Colon (tissue), 2 donors: ENCODE data around the gene NID1.

Experiments used
- FAIRE-seq: peaks from 2 replicates; lab custom pipeline; 2012; peaks lifted over from hg19 to GRCh38; lab: Jason Lieb, UNC
- donor health status: control.
- donor health status: control.

The NID1 gene

DNA sequence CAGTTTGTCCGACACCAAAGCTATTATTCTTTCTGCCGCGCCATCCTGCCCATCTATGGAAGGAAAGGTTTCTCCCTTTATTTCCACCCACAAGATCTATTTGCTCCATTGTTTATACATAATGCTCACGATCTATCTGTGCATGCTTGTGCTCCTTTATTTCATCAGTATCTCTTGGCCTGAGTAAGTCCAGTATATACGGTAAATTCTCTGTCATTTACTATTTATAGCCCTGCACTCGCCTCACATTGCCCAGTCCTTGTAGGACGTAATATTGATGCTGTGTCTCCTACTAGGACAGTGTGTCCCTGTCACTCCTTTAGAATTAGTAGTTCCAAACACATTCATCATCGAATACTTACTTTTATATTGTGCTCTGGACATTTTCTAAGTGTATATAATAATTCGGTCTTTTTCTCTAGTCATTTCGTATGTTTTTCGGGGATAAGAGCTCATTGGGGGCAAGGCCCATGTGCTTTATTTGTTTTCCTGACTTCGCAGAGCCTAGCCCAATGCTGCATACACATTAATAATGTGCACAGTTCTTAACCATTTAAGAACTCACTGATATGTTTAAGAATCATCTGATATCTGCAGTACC lies 3.1 kb upstream of the NID1 start:
- no peak for FAIRE-seq

DNA sequence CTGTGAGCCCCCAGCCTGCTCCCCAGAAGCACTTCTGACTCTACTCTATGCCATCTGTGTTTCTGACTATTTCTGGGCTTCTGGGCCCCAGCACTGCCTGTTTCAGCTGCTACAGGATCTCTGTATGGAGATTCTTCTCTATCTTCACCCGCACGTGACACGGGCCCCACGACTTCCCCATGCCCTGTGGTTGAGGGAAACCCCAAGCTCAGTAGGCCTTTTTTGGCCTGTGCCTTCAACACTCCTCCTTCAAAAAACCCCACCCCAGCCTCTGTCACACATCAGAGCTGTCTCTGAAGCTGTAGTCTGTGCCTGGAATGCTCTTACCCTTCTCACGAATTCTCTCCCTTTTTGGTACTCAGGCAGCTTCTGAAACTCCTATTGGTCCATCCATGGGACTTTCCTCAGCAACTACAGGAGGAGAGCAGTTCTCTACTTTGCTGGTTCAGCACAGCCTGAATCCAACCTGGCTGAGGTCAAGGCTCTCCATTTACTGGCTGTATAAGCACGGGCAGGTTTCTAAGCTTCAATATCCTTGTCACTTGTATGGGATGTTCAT lies 2.0 kb upstream of the NID1 start:
- FAIRE-seq = no peak

DNA sequence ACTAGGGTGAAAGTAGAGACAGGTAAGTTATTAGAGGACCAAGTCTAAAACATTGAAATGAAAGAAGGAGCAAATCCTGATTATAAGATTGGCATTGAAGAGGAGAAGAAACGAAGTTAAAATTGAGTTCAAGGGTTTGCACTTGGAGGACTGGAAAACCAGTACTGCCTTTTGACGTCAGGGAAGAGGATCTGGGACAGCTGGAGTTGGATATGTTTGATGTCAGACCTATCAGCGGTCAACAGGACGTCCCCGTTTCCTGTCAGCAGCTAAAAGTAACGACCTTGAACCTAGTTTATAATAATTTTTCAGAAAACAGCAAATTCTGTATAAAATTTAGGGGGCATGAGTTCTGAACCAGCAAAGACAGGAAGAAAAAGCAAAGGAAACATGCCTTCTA lies 1.2 kb upstream of the NID1 start:
- no peak for FAIRE-seq

DNA sequence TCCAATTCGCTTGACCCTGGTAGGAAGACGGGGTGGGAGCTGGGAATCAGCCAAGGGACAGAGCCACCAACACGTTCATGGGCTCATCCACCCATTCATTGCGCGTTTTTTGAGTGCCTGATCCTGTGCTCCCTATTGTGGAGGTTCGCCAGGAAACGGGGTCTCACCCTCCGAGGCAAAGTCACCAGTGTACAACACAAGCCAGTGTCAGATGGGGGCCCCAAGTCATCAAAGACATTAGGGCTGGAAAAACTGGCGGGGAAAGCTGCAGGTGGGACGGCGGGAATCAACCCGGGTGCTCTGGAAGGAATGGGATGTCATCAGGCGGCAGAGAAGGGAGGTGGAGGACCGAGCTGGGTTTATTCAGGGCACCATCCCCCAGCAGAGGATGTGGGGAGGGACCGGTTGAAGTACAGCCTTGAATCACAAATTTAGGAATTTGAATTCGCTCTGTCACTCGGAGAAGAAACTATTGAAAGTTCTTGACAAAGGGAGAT lies 667 bp upstream of the NID1 start:
- FAIRE-seq = no peak

DNA sequence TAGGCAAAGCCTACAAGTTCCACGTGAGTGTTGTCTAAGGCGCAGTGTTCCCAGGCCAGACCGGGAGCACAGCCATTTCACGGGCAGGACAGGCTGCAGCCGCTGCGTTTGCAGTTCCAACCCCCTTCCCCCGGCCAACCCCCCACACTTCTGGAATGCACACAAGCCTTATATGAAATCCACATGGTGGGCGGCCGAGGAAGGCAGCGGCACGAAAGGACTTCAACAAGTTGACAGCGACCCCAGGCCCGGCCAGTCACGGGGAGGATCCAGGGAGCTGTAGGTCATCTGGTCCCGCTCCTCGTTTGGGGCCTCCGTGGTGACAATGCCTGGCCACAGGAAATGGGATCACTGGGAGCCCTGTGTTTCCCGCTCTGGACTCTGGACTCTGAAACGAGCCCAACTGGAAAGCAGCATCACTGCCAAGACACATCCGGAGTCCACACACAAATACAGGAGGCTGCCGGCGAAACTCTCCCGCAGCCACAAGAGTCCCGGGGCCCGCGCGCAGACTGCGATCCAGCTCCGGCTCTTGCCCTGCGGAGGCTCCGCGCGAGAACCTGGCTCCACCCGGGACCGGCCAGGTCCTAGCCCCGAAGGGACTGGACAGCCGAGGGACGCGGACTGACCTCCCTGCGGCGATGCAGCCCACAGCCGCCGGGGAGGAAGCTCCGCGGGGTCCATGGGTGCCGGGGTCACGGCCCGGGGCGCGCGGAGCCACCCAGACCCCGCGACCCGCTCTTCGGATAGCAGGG lies 794 bp downstream of the NID1 start:
- FAIRE-seq = no peak

DNA sequence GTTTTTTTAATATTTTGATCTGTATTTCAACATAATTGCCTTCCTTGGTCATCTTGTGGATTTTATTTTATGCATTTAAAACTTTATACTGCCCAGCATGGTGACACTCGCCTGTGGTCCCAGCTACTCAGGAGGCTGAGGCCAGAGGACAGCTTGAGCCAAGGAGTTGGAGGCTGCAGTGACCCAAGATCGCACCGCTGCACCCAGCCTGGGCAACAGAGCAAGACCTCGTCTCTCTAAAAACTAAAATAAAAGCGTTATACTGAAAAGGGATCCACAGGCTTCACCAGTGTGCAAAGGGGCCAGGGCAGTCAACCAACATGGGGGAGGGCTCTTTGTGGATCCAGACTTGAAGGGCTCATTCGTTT lies 1.4 kb downstream of the NID1 start:
- FAIRE-seq = no peak

DNA sequence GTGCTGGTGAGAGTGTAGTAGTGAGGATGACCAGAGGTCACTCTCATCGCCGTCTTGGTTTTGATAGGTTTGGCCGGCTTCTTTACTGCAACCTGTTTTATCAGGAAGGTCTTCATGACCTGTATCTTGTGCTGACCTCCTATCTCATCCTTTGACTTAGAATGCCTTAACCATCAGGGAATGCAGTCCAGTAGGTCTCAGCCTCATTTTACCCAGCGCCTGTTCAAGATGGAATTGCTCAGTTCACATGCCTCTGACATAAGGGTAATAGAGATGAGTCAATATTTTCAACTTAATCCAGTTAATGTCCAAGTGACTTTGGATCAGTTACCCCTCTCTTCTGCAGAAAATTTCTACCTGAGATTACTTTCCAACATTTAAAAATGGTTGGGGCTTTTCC lies 4.6 kb downstream of the NID1 start:
- no peak for FAIRE-seq

DNA sequence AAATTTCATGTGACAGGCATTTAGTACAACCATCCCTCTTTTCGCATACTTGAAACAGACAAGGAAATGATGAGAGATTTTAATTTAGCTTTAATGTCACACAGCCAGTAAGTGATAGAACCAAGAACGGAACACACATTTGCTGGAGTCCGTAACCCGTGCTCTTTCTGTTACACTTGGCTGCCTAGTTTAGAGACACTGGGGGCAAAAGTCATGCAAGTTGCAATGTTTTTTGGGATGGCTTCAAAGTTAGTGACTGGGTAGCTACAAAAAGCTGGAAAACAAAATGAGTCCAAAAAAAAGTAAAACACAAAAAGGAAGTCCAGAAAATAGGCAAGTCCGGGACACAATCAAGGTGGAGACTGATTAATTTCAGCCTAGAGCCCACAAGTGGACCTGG lies 5.9 kb downstream of the NID1 start:
- FAIRE-seq = no peak

DNA sequence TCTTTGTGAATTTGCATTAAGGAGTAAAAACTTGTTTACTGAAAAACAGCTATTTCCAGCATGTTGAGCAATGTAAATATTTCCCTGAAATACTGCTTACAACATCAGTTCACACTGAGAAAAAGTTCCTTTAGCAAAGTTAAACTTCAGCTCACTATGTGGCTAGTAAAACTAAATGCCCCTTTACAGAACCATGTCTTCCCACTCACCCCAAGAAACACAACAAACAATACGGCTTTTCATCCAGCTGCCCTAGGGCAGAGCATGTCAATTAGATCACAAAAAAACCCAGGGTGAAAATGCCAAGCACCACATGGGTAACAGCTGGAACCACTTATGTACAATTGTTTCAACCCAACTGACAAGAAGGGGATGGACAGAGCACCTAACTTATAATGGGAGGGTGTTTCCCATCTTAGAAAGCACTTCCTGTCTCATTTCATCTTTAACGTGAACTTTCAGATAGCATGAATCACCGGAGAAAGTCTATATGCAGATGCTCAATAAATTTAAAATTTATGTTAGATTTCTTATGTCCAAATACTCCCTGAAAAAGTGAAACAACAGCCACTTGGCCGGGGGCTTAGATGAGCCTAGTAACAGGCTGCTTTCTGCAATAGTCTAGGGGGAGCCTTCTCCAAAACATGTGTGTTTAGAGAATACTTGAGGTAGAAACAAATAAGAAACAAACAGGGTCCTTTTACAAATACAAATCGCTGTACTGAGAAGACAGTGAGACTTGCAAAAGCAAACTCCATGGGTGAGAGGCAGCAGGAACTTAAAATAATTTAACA lies 6.6 kb downstream of the NID1 start:
- no peak for FAIRE-seq

DNA sequence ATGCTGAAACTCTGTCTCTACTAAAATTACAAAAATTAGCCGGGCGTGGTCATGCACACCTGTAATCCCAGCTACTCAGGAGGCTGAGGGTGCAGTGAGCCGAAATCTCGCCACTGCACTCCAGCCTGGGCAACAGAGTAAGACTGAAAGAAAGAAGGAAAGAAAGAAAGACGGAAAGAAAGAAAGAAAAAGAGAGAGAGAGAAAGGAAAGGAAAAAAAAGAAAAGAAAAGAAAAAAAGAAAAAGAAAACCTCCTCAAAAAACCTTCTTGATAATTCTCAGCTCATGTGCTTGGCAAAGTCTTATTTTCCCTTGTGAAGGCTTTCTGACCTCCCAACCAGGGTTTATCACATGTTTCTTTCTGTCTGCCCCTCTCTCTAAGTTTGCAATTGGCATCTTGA lies 7.3 kb downstream of the NID1 start:
- no peak for FAIRE-seq

DNA sequence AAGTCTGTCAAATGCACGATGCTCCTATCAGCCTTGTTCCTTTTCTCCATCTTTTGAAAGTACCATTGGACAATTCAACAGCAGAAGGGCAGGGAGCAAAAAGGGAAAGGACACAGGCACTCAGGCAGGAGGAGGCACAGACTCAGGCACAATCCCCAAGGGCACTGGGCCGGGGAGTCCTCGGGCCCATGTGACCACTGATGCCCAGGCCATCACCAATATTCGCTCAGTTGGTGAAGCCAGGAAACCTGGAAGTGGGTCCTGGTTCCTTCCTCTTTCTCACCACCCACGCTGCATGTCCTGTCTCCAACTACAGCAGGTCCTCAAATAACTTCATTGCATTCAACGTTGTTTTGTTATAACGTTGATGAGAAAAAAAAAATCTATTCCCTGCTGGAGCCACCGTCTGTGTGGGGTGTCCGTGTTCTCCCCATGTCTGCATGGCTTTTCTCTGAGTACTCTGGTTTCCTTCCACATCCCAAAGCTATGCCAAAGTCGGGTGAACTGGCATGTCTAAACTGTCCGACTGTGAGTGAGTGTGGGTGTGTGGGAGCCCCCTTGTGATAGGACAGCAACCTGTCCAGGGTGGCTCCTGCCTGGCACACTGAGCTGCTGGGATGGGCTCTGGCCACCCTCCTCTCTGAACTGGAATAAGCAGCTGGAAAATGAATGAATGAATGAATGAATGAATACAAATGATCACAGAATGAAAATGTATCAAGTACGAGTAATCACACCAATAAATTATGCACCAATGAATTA lies 12.5 kb downstream of the NID1 start:
- no peak for FAIRE-seq

DNA sequence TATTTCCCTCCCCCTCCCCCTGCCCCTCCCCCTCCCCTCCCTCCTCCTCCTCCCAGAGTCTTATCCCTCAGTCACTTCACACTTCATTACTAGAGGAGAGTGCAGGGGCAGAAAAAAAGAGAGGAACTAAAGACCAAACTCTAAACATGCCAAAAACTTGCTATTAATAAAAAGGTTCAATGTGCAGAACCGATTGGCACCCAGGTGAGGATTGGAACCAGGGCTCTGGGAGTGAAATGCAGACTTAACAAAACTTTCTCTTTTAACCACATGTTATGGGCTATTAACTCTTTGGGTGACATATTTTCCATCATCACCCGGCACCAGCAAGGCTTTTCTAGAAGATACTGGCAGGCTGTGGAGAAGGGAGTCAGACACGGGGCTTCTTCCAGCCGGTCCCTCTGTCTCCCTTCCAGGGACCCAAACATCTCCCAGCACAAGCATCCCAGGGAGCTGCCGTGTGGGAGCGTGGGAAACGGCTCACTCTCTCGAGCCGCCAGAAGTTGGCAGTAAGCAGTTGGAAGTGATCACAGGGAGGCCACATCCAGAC lies 13.6 kb downstream of the NID1 start:
- no peak for FAIRE-seq

DNA sequence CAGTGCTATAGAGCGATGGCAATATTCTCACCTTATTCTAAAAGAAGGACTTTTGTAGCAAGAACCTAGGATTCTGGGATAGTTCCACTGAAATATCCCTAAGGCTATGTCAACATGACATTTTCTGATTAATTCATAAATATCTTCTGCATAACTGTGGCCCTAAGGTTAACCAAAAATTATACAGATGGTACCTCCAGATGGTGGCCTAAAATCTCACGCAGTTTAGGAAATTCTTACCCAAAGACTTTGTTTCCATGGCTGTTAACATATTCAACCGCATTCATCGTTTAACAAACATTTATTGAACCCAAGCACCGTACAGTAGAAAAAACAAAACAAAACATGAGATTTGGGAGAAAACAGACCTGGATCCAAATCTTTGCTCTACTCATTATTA lies 19.1 kb downstream of the NID1 start:
- FAIRE-seq = no peak

DNA sequence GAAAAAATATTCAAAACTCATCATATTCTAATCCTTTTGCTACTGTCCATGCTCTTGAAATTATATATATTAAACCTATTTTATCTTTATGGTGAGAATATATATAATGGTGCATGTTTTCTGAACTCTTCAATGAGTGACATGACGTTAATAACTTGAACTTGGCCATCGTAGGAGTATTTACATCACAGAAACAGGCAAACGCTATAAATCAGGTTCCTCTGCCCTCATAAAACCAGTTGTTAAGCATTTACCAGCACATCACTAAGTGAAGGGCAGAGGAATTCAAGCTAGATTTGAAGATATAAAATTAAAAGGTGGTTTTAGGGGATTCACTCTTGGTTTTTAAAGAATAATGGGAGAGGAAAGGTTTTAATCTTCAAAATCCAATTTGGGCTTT lies 20.5 kb downstream of the NID1 start:
- no peak for FAIRE-seq

DNA sequence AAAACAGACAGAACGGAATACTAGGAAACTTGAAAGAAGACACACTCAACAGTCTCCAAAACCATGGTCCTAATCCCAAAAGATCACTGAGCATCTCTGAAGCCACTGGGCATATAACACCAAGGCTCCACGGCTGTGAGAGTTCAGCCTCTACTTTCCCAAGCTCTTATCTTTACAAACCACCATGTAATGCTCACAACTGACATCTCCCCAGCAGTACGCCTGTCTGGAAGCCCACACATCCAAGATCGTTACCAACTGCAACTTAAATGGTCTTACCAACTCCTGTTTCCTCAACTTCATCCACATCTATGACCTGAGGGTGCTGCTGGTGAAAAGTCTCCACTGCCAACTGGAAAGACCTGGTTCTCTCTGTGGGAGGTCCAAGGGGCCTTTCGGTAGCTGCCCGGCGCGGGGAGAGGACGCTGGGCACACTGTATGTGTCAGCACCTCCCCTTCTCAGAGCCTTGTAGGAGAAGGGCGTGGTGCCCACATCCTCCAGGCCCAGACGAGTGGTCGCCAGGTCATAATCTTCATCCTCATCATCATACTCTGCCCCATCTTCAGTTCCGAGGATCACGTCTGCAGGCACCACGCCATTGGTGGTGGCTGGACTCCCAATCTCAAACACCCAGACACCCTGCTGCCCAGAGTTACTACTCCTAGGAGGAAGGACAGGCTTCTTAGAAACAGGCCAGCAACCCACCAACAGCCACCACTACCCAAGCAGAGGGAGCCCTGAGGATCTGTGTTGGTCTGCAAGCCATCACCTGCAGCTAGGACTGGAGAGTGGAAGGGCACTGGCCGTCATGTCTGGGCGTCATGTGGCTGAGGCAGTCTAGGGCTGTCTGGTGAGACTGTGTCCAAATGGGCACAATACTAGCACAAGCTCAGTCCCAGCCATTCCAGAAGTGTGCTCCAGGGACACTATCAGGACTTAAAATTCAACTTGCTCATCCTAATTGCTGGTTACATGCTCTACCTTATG lies 23.0 kb downstream of the NID1 start:
- FAIRE-seq = no peak

DNA sequence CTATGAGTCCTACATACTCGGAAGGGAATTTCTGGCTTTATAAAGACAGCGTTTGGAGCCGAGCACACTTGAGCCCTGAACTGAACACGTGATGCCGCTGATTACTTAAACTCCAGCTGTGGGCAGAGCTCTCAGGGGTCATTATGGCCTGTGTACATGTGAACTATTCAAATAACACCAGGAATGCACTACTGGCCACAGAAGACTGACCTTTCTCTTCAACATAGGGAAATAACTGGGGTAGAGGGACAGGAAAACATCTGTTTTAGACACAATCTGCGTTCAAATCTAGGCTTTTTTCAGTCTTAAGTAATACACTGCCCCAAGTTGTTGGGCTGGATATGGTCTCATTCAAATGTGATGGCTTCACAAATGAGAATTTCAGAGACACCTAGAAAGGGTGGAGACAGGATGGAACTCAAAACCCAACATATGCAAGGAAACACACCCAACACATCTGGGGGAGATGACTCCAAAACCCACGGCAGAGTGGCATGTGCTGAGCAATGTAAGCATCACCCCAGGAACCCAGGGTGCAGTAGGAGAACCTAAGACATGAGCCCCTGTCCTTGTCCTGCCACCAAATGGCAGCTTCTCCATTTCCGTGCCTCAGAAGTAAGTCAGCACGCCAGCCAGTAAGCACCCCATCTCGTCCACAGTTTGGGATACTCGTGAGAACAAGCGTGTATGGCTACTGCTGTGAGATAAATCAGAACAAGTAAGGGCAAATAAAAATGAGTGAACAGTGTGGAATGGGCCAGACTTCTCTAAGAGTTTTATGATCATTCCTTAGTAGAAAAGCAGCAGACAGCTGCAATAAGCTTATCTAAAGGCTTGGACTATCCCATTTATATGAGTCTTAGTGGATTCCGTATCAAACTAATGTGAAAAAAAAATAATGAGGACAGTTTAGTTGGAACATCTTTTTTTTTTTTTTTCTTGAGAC lies 24.9 kb downstream of the NID1 start:
- no peak for FAIRE-seq

DNA sequence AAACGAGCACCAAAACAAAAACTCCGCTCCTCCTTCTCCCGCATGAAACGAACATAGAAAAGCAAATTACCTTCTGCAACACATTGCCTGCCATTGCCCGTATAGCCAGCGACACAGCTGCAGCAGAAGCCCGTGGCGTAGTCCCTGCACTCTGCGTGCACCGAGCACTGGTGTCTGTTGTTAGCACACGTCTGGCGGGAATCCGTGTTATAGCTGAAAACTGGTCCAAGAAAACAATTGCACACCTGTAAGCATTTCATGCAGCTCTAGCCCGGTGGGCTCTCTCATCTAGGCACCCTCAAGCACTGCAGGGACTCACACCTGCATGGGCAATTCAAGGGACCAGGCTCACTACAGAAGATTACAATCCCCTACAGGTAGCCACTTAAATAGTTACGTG lies 26.9 kb downstream of the NID1 start:
- no peak for FAIRE-seq

DNA sequence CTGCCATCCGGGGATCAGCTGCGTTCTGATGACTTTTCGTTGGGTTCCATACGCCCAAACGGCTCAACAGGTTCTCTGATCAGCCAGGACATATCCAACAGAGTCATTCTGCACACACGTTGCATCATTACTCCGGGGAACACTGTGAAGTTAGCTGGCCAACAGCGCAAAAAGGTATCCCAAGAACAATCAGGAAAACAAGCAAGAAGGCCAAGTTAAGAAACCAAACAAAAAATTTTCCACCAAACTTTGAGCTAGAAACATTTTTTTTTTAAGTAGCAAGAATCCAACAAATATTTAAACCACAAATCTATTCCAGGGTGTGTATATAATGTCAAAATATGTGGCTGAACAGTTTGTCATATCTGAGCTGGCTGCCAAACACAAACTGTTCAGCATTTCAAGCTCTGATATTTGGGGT lies 29.2 kb downstream of the NID1 start:
- FAIRE-seq = no peak

DNA sequence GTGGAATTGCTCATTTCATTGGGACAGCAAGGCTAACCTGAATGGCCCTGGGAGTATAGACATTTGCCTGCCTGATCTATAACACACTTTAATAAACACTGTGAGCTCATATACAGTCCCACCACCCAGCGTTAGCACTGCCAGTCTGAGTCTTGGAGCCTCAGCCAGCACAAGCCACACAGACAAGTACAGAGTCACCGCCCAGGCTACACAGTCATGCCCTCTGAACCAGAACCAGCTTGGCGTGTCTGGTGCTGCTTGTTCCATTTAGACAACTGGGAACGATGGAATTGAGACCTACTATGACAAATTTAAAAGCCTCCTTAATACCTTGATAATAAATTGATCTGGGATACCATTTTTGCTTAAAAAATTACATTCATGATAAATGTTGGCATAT lies 31.6 kb downstream of the NID1 start:
- no peak for FAIRE-seq
